ENCODE results near the gene THUMPD3. TPM values are rescaled to one million over a fixed set of nuclear protein-coding genes. Genes with fewer than 3 reads are reported as not detected.

The THUMPD3 gene
- 16.6 and 23.8 TPM in 2 replicates for total RNA-seq

DNA sequence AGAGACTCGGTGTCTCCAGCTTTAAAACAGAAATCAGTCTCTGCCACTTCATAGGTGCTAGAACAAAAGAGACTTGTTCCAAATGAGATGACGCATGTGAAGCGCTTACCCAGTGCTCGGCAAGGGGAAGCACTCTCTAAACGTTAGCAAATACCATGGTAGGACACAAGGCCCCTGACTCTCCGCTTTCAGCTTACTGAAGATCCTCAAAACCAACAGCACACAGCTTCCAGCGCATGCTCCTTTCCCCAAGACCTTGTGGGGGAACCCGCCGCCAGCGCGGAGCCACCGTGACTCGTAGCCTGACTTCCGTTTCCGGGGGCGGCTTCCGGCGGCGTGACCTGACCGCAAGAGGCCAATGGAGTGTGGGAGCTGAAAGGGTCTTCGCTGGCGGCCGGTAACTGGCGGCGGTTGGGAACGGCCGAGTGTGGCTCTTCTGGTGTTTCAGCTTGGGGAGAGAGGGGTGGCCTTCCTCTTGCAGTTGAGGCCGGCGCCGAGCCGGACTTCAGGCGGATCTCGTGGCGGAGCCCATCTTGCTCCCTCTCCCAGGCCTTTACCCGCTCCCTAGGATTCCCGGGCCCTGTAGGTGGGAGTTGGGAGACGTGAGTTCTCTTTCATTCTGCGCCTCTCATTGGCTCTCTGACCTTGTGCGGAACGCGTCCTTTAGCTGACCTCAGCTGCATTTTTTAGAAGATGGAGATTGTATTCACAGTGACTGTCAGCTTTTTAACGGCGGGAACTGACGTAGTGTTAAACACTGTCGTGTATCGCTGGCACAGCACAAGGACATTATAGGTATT is at the start of gene THUMPD3:
THUMPD3 (plus strand) TSS at position 324 of the 800 bp plus-strand sequence. CDS start 2,015 bp downstream, outside the sequence.
- DNase-seq (ENCODE audit: extremely low read depth, low read depth, low spot score): peak; percentile 71

DNA sequence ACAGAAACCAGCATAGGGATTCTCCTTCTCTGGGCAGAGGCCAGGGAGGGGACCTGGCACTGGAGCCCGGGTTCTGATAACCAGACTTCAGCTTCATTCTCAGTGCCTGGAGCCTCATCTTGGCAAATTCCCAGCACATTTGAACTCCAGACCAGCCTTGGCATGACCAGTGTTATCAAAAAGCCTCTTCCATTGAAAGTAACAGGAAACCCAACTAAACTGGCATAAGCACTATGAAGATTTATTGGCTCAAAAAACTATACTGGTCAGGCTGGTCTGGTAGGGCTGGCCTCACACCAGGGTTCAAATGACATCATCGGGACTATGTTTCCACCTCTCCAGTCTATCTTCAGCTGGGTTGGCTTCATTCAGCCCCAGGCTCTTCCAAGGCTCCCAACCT is 48.1 kb upstream of the THUMPD3 start:
- no peak for DNase-seq (ENCODE audit: extremely low read depth, low read depth, low spot score)

GRCh38 chr3:9316881-9317361 is 45.9 kb upstream of the THUMPD3 start:
- no peak for DNase-seq (ENCODE audit: extremely low read depth, low read depth, low spot score)

- DNase-seq (ENCODE audit: extremely low read depth, low read depth, low spot score): no peak
These were observed 40.1 kb upstream of the THUMPD3 start for GRCh38 chr3:9322780-9323179.

DNA sequence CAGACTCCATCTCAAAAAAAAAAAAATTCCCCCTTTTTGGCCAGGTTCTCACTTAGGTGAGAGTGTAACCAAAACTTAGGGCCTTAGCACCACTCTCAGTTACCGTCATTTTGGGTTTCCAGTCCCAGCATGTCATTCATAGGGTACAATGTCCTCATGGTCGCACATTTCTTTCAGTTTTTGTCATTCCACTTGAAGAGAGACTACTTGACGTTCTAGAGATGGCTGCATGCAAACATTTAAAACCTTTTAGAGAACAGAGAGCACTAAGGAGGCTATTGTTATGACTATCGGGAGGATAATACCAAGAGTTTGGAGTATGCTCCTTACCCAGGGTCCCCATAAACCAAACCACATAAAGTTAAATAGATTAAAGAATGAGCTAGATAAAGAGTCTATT is 37.9 kb upstream of the THUMPD3 start:
- no peak for DNase-seq (ENCODE audit: extremely low read depth, low read depth, low spot score)

GRCh38 chr3:9327578-9327977 is 35.3 kb upstream of the THUMPD3 start:
- no peak for DNase-seq (ENCODE audit: extremely low read depth, low read depth, low spot score)

- no peak for DNase-seq (ENCODE audit: extremely low read depth, low read depth, low spot score)
These were observed 32.6 kb upstream of the THUMPD3 start for GRCh38 chr3:9330166-9330703.

DNA sequence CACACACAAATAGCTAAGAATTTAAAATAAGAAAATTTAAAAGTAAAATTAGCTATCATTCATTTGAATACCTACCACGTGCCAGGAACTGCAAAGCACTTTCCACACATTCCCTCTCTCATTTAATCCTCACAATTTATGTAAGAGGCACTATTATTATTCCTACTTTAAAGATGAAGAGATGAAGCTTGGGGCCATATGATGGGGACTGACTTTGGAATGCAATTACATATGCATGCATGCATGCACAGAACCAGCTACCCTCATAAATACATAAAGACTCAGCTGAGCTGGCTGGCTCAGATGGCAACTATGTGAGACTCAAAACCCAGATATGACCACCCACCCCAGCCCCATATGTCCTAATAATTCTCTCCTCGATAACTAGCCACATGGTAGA is 31.7 kb upstream of the THUMPD3 start:
- DNase-seq (ENCODE audit: extremely low read depth, low read depth, low spot score): no peak

DNA sequence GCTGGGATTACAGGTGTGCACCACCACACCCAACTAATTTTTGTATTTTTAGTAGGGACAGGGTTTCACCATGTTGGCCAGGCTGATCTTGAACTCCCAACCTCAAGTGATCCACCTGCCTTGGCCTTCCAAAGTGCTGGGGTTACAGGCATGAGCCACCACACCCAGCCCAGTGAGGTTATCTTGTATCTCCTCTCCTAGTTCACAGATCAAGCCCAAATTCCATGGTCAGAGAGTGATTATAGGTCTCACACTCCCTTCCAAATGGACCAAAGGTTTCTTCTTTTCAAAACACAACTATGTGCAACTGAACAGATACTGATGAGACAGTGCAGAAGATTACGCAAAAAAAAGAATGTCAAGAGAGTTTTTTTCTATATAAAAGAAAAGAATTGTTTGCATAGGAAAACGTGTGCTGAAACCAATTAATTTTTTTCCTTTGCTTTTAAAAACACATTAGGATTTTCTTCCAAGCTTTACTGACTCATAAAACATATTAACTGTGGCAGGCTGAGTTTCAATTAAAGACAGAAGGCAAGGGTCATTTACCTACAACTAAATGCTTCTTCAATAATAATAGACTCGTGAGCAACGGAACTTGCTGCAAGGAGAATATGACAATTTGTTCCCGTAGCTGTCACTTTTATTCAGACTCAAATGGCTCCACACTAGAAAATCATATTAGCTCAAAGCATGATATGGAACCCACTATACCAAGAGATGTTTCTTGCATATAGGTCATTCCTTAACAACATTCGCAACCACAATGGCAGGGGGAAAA is 30.4 kb upstream of the THUMPD3 start:
- DNase-seq (ENCODE audit: extremely low read depth, low read depth, low spot score): no peak

GRCh38 chr3:9339761-9340471 is 22.9 kb upstream of the THUMPD3 start:
- DNase-seq (ENCODE audit: extremely low read depth, low read depth, low spot score): no peak

DNA sequence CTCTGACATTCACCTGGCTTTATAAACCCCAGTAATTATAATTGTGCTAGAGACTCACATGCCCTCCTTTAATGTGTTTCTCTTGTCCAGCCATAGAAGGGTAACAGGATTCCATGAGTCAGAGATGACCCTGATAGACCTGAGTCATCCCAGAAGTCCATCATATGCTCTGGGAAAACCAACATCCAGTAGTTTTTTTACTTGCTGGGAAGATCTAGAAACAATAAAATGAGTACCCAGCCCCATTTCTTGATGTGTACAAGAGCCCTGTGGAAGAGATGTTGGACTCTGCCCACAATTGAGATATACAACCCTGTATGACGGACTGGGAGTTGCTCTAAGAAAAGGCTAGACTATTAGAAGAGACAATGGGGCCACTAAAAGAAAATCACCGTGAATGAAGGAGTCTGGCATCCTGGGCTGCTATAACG is 22.4 kb upstream of the THUMPD3 start:
- DNase-seq (ENCODE audit: extremely low read depth, low read depth, low spot score): no peak

DNA sequence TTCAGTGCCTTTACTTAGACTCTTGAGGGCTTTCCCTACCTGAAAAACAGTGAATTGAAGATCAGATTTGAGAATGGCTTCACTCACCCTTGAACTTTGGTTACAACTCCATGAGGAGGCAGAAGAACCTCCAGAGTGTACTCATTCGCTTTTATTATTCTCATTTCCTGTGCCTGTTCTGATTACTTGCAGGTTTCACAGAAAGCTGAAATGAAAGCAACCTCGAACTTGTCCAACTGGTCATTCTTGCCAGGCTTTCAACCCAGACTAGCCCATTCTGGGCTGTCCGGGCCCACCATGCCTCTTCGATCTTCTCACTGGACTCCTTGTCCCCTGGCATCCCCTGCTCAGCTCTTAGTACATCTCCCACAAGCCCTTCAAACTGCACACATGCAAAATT is 20.2 kb upstream of the THUMPD3 start:
- DNase-seq (ENCODE audit: extremely low read depth, low read depth, low spot score): no peak

- no peak for DNase-seq (ENCODE audit: extremely low read depth, low read depth, low spot score)
These were observed 19.7 kb upstream of the THUMPD3 start for GRCh38 chr3:9343115-9343514.

GRCh38 chr3:9345041-9345440 is 17.8 kb upstream of the THUMPD3 start:
- no peak for DNase-seq (ENCODE audit: extremely low read depth, low read depth, low spot score)

- no peak for DNase-seq (ENCODE audit: extremely low read depth, low read depth, low spot score)
These were observed 16.7 kb upstream of the THUMPD3 start for GRCh38 chr3:9346141-9346540.

- DNase-seq (ENCODE audit: extremely low read depth, low read depth, low spot score): no peak
These were observed 15.8 kb upstream of the THUMPD3 start for GRCh38 chr3:9347081-9347480.

DNA sequence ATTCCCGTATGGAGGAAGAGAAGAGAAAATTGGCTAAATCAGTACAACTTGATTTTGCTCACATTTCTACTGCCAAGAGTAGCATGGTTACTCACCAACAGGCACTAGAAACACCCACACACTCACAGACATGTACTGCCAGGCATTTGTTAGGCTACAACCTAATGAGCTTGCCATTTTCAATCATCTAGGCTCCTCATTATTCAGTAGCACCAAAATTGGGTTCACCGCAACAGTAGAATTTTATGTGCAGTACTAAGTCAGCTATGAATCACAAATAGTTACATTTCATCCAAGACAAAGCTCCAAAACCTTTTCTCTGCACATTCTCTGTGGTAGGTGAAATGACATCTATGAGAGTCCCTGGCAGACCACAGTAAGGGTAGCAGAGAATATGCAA is 15.0 kb upstream of the THUMPD3 start:
- DNase-seq (ENCODE audit: extremely low read depth, low read depth, low spot score): no peak

GRCh38 chr3:9349321-9350117 is 13.3 kb upstream of the THUMPD3 start:
- no peak for DNase-seq (ENCODE audit: extremely low read depth, low read depth, low spot score)

GRCh38 chr3:9351709-9352126 is 11.1 kb upstream of the THUMPD3 start:
- DNase-seq (ENCODE audit: extremely low read depth, low read depth, low spot score): no peak

All from glomerular endothelial cell (primary cell).